HG03103 (cell line): Measurements from ENCODE around the gene MED13L.
"Not testable (repeated sequence)": the region's sequence is repeated elsewhere in the genome, so short reads cannot be mapped to it uniquely, and the experiment has no call there.

Experiments
- ATAC-seq: cut with Tn5 transposase; IDR thresholded peaks from one replicate; pipeline ENCODE4 v1.9.1; 2021; ENCODE audit warnings: low read depth; ENCODE audit not compliant: unreplicated experiment

MED13L gene

DNA sequence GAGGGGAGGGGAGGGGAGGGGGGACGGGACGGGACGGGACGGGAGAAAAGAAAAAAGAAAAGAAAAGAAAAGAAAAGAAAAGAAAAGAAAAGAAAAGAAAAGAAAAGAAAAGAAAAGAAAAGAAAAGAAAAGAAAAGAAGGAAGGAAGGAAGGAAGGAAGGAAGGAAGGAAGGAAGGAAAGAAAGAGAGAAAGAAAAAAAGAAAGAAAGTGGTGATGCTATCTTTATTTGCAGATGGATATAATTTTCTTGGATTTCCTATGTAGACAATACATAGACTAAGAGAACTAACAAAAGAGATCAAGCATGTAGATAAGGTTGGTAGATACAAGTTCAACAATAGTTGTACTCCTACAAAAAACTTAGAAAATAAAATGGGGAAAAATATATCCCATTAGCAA lies 245.9 kb downstream of the MED13L start:
- ATAC-seq = not testable (repeated sequence)

DNA sequence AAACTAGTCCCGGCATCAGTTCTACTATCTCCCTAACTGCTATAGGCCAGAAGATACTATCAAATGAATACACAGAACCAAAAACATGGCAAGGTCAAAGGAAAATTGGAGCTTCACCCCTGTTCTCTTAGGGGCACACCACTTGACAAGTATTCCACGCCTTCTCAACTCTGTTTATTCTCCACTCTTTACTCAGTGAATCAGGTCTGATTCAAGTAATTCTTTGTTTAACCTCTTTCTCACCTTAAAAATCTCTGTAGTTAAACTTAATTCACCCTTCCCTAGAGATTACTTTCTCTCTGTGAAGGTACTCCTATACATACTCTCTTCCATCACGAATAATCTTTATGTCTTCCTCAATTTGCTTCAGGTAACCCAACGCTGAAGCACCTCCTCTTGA lies 248.9 kb downstream of the MED13L start:
- no peak for ATAC-seq

DNA sequence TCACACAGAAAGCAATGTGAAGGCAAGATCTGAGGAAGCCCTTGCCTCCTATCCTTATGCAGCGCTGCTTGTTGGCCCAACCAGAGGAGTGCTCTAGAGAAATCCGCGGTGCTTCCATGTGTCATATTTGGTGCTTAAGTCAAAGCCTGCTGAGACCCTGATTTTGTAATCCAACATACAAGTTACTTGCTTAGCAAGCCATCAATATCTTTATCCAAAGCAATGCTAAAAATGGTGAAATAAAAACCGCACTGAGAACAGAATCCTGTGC lies 250.0 kb downstream of the MED13L start:
- no peak for ATAC-seq

DNA sequence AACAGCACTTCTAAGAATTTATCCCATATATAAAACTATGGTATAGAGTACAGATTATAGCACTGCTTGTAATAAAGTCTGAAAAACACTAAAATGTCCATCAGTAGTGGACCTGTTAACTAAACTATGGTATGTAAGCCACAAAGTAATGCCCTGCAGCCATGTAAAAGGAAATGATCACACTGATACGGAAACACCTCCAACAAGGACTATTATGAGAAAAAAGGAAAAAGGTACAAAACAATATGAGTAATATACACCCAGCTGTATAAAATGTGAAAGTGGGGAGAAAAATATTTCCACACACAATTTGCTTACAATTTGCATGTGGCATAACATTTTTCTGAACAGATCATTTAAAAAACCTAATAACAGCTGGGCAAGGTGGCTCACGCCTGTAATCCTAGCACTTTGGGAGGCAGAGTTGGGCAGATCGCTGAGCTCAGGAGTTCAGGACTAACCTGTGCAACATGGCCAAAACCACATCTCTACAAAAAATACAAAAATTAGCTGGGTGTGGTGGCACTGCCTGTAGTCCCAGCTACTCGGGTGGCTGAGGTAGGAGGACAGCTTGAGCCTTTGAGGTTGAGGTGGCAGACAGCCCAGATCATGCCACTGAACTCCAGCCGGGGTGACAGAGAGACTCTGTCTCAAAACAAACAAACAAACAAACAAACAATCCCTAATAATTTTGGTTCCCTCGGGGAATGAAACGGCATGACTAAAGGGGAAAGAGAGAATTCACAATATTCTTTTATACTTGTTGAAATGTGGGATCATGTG lies 250.5 kb downstream of the MED13L start:
- no peak for ATAC-seq

DNA sequence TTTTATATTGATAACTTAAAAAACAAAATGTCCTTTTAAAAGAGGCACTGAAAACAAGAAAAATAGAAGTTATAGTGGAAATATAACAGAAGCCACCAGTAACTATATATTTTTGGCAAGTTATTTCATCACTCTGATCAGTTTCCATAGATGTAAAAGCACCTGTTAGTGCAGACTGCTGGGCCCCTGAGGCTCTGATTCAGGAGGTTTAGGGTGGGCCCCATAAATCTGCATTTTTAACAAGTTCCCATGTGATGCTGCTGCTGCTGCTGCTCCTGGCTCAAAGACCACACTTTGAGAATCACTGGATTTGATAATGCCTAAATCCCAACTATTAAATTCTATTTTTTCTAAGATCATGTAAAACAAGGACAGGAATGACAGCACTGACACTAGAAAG lies 251.1 kb downstream of the MED13L start:
- no peak for ATAC-seq

DNA sequence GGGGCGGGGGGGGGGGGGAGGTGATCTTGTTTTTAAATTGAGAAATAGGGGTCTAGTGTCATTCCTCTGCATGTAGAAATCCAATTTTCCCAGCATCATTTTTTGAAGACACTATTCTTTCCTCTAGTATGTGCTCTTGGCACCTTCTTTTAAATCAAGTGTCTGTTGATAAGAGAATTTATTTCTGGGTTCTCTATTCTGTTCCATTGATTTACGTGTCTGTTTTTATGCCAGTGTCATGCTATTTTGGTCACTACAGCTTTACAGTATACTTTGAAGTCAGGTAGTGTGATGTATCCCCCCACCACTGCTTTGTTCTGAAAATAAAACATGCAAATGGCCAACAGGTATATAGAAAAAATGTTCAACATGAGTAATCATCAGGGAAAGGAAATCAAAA lies 252.7 kb downstream of the MED13L start:
- no peak for ATAC-seq

DNA sequence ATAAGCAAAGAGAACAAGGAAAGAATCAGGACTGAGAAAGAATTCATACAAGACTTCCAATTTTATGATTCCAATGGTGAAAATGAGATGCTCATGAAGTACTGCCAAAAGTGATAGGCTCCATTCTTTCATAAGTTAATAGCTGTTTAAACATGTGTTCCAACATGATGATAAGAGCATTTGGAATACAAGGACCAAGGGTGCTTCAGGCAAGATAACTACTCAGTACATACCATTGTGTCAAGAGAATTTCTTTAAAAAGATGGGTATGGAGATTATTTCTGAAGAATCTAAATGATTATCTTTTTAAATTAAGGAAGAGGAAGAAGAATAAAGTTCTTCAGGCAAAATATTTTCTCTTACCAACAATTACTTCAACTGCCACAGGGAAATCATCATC lies 258.1 kb downstream of the MED13L start:
- no peak for ATAC-seq

DNA sequence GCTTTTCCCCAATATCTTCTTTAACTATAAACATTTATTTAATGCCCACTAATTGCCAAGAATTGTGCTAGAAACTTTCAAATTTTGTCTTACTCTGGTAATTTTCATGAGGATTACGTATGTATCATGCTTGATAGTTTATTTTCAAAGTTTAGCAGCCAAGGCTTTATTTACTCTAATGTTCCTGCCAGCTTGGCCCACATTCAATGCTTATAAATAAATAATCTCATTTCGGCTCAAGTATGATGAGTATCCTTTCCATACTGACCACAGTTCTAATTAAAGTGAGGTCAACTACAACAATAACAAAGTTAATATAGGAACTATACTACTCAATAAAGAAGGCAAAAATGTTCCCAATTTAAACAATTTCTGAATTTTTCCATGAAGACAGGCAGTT lies 259.2 kb downstream of the MED13L start:
- no peak for ATAC-seq

DNA sequence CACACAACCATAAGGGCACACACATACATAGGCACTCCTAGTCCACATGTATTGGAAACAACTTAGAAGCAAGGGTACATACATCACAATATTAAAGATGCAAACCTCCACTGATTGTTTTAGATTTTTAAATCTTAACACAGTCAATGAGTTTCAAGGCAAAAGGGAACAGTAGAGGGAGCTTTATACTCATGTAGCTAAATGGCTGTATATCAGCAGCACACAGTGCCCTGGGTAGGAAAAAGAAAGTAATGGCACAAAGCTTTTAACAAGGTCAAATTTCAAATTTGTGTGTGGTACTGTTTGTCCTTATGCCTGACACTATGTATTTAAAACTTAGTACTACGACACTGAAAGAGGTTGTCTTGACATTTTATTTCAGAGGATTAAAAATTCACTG lies 262.0 kb downstream of the MED13L start:
- no peak for ATAC-seq

DNA sequence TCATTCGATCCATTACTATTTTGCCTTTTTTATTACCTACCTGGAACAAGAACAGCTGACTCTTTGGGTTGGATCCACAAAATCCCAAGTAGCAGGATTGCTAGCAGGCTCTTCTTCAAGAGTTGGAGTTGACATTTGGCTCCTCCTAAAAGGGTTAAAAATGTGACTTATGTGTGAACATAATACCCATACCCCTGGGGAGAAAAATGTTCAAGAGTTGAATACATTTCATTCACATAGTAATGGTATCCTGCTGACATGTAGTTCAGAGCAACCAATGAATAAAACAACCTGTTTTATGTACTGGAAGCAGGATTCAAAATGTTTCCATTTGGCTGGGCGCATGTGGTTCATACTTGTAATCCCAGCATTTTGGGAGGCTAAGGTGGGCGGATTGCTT lies 264.7 kb downstream of the MED13L start:
- ATAC-seq = no peak

DNA sequence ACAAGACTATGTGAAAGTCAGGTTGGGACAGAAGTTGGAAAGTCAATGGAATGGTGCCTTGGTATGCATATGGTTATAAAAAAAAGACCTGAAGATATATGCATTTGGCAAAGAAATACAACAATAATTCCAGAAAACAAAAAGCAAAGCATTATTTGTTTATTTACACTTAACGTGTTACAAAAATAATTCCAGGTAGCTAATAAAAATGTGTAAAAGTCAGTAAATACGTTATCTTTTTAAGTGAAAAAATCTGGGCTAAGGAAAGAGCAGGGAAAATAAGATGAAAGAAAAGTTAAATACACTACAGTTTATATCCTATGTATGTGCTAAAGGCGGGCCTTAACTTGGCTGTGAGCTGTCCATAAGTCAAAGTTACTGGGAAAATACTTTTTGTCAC lies 266.3 kb downstream of the MED13L start:
- no peak for ATAC-seq

DNA sequence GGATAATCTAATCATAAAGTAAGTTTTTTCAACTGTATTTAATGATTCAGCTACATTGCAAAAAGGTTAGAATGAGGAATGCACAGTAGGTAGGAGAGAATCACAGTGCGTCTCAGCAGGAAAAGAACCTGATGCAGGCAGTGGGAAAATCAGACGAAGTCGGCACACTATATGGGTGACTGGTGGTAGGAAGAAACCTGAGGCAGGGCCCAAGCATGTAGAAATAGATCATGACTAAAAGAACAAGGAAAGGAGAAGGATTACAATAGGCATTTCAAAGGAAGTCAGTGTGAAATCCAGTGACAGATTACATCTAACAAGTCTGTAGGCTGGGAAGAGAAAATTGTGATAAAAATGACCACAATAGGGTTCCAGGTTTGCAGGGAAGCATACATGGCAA lies 267.0 kb downstream of the MED13L start:
- ATAC-seq = no peak

DNA sequence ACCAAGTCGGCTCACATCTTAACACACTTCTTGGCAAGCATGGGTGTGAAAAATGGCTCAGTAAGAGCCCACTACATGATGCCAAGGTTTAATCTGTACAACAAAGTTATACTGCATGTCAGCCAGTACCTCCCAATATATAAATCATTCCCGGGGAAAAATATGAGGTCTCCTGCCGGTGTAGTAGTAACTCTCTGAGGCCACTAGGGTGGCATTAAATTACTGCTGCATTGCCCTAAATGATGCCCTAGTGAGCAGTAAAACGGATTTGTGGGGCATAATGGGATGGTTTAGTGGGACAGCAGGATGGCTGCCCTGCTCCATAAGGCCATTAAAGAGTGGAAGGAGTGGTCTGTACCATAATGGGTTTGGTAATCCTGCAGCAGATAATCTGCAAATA lies 267.7 kb downstream of the MED13L start:
- no peak for ATAC-seq

DNA sequence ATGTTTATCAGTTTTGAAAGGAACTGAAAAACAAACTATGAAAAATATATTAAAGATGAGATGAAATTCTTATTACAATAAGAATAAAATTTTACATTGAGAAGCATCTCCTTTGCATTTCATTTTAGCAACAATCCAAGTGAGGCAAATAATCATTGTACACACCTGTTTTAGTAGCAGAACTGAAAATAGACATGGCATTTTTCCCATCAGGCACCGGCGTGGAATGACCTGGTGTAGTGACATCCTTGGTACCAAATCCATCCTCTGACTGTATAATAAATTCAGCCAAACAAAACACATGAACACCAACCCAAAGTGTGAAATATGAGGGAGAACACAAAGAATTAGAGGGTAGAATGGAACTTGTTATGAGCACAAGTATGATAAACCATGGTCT lies 271.4 kb downstream of the MED13L start:
- ATAC-seq = no peak

DNA sequence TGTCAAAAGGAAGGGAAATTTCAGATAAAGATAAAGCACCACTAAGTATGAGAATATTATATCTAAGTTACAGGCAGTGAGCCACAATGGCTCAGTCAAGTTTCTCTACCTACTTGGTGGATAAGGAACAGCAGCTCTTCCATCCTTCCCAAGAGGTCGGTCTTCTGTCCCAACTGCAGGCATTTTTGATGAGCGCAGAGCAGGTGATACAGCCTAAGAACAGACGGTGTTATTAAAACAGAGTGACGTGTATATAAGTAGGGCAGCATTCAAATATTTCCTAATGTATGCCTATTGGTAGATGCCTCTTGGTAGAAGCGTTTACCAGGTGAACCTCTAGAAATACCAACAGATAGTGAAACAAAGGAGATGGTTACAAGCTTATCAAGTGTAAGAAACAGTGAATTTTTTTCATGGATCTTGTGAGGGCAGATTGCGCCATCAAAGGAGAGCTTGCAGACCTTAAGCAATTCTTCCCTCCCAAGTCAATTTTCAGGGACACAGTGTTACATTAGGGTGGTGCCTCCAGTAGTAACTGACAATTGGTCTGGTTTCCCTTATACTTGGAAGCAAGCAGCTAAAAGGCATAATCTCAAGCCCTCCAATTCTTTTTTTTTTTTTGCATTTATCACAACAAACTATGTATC lies 274.5 kb downstream of the MED13L start:
- ATAC-seq = no peak

DNA sequence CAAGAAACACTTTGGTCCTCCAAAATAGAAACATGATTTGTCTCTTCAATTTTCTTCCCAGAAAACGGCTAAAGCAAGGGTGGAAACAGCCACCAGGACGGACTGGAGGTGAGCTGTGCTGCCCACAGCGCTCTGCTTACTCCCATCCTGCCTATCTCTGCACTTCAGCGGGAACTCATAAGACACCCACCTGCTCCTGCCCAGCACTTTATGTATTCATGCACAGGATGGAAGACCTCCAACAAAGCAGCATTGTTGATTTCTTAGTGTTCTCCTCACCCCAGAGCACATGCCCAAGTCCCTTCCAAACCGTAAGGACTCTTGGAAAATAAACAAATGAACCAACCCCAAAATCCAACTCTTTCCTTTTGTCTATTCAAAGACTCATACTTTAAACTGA lies 277.2 kb downstream of the MED13L start:
- ATAC-seq = no peak

DNA sequence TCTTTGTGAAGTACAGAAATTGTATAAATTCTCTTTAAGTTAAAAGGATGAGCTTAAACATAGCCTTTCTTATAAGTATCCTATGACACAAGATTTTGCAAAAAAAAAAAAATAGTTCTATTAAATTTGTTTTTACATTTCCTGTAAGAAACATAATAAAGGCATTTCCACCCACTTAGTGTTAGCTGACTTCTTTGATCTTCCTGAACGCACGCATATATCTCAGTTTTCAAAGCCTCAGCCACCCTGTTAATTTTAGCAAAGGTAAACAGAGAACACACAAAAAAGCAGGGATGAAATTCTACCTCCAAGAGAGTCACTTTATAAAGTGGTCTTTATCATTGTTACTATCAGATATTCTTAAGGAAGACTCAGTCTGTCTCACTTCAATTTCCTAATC lies 277.9 kb downstream of the MED13L start:
- no peak for ATAC-seq

DNA sequence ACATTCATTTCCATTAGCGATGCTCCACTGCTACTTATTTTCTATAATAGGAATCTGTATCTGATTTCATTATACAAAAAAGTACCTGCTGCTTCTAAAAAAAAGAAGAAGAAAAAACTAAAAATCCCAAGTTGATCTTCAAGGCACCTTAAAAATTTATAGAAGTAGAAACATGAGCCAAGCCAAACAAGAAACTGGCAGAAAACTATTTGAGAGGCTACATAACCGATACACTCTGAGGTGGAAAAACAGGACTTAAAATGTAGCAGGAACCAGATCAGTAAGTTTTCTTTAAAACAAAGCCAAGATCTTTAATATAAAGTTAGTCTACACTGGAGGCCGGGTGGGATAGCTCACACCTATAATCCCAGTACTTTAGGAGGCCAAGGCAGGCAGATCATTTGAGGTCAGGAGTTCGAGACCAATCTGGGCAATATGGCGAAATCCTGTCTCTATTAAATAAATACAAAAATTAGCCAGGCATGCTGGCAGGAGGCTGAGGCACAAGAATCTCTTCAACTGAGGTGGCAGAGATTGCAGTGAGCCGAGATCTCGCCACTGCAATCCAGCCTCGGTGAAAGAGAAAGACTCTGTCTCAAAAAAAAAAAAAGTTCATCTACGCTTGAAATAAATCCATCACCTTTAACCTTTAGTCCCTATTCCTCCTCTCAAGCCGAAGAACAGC lies 278.6 kb downstream of the MED13L start:
- ATAC-seq = no peak

DNA sequence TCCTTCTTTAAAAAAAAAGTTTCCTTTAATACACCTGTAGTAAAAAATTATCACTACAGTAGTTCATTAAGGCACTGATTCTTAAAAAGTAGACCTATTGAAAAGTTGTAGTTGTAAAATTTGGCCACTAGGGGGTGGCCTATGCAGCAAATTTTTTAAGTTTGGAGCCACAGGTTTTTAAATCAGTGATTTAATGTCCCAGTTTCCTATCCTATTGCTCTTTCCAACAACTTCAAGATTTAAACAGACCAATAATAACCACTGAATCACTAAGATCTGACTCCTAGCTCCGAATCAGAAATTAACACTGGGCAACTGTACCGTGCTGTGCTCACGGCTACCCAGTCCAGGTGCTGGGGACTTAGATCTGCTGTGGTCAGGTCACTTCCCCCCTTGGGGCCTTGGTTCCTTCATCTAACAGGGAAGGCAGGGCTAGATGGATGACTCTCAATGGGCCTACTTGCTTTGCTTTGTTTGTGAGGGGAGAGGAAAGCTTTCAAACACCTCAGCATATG lies 279.3 kb downstream of the MED13L start:
- ATAC-seq = peak; percentile 81

DNA sequence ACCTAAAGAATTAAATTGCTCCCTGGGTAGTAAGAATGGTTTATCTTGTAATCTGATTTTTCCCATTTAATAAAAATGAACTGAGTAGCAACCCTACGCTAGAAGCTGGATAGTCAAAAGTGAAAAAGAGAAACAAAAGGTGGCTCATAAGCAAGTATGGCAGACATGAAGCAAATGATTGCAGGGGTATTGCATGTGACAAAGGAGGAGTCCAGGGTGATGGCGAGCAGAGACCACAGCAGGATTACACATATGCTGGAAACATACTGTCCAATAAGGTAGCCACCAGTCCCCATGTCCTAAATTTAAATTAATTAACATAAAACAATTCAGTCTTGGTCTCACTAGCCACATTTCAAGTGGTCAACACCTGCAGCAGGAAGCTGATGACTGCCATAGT lies 283.8 kb downstream of the MED13L start:
- ATAC-seq = no peak

DNA sequence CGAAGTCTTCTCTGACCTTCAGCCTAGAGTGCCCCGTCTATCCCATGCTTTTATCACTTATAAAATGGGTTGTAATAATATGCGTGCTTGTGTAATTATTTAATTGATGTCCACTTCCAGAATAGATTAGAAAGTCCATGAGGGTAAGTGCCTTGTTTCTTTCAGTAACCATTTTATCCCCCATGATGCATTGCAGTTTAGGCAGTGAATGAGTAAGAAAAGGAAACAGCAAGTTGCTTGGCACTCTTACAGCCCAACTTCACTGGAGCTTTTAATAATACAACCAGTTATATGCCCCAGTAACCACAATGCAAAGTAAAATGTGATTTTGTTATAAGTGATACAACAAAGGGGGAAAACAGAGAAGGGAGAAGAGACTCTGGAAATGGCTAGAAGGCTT lies 287.3 kb downstream of the MED13L start:
- no peak for ATAC-seq
